A549 treated with CpdA at 1 μM for 4 hours (cell line): ENCODE measurements around the gene ARMCX4. TPM values are rescaled to one million over a fixed set of nuclear protein-coding genes. Genes with fewer than 3 reads are reported as not detected.

Experiments used
- total RNA-seq: library from RNA; stranded (reverse); fragments of 200-300 nt; extraction: Qiagen RNA extraction; gene quantifications from 5 replicates; pipeline ENCODE4 v1.2.3, GENCODE V29; 2022; ENCODE audit warnings: low read depth

The ARMCX4 gene
- 0.43 to 0.90 TPM (median 0.45 TPM) in 5 replicates for total RNA-seq

GRCh38 chrX:101485212-101485949, at the start of gene ARMCX4:
Gene ARMCX4 (plus strand): TSS chrX:101485456. CDS start chrX:101488590, 3,134 bp downstream.

Other genes starting within 250 kb of the ARMCX4 start
- gene TAF7L, start 194.1 kb upstream of the ARMCX4 start, total RNA-seq = 0.06 to 0.15 TPM (median 0.09 TPM) in 4 of 5 replicates, not detected in the other
- gene TIMM8A, start 136.7 kb upstream of the ARMCX4 start, total RNA-seq = 28.0 to 32.1 TPM (median 29.8 TPM) in 5 replicates
- 0.09 to 0.24 TPM (median 0.15 TPM) in 5 replicates for gene BTK, start 99.3 kb upstream of the ARMCX4 start, total RNA-seq
- 2,377 to 3,392 TPM (median 2,533 TPM) in 5 replicates for gene RPL36A, start 94.4 kb upstream of the ARMCX4 start, total RNA-seq
- 192 to 225 TPM (median 199 TPM) in 5 replicates for gene GLA, start 77.5 kb upstream of the ARMCX4 start, total RNA-seq
- 57.2 to 74.9 TPM (median 63.9 TPM) in 5 replicates for gene HNRNPH2, start 77.2 kb upstream of the ARMCX4 start, total RNA-seq
- gene ARMCX1, start 65.1 kb downstream of the ARMCX4 start, total RNA-seq = 0.16 to 0.34 TPM (median 0.29 TPM) in 5 replicates
- gene ARMCX6, start 132.5 kb downstream of the ARMCX4 start, total RNA-seq = 42.0 to 46.9 TPM (median 46.6 TPM) in 5 replicates
- 18.9 to 30.7 TPM (median 20.7 TPM) in 5 replicates for gene ARMCX3, start 137.7 kb downstream of the ARMCX4 start, total RNA-seq
- 0.07 TPM in 1 of 5 replicates, not detected in the others for gene ARMCX2, start 174.4 kb downstream of the ARMCX4 start, total RNA-seq